ENCODE results near the gene MAGED2. TPM values are rescaled to one million over a fixed set of nuclear protein-coding genes. Genes with fewer than 3 reads are reported as not detected.

The MAGED2 gene
- total and polyA plus RNA-seq, 10 of the 15 experiments (the other 5 are each of a cell fraction or from before 2014, with no cell fraction given): 25.6 to 47.8 (median 38.4) TPM

DNA sequence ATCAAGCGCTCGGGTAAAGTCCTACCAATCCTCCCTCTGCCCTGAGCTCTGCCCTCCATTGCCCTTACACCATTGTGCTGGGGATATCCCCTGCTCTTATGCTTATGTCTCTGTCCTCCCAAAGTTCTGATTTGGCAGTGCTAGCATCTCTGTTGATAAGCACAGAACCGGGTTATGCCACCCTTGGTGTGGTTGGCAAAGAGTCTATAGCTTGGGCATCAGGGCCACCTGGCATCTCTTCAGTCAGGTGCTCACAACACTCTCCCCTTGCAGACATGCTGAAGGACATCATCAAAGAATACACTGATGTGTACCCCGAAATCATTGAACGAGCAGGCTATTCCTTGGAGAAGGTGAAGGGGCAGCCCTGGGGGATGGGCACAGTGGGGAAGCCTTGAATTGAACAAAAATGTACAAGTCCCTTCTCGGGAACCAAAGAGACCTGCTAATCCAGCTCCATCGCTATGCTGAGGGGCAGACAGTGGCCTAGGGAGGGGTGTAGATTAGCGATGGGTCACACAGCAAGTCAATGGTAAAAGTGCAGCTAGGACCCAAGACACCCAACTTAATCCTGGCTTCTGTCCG is 3.8 kb downstream of the MAGED2 start (continued):
- no peak for TF ChIP-seq MYC (IDR thresholded peaks at IDR 0.05; ENCODE audit: insufficient read depth, insufficient read length, insufficient replicate concordance, low read length, severe bottlenecking)
- no peak for TF ChIP-seq MEF2B (IDR thresholded peaks at IDR 0.05; ENCODE audit: partially characterized antibody, poor library complexity, severe bottlenecking)
- no peak for TF ChIP-seq JUND (IDR thresholded peaks at IDR 0.05; ENCODE audit: low read depth, low read length)
- TF ChIP-seq, protein P1, sequence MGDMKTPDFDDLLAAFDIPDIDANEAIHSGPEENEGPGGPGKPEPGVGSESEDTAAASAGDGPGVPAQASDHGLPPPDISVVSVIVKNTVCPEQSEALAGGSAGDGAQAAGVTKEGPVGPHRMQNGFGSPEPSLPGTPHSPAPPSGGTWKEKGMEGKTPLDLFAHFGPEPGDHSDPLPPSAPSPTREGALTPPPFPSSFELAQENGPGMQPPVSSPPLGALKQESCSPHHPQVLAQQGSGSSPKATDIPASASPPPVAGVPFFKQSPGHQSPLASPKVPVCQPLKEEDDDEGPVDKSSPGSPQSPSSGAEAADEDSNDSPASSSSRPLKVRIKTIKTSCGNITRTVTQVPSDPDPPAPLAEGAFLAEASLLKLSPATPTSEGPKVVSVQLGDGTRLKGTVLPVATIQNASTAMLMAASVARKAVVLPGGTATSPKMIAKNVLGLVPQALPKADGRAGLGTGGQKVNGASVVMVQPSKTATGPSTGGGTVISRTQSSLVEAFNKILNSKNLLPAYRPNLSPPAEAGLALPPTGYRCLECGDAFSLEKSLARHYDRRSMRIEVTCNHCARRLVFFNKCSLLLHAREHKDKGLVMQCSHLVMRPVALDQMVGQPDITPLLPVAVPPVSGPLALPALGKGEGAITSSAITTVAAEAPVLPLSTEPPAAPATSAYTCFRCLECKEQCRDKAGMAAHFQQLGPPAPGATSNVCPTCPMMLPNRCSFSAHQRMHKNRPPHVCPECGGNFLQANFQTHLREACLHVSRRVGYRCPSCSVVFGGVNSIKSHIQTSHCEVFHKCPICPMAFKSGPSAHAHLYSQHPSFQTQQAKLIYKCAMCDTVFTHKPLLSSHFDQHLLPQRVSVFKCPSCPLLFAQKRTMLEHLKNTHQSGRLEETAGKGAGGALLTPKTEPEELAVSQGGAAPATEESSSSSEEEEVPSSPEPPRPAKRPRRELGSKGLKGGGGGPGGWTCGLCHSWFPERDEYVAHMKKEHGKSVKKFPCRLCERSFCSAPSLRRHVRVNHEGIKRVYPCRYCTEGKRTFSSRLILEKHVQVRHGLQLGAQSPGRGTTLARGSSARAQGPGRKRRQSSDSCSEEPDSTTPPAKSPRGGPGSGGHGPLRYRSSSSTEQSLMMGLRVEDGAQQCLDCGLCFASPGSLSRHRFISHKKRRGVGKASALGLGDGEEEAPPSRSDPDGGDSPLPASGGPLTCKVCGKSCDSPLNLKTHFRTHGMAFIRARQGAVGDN (IDR thresholded peaks at IDR 0.05): no peak
- TF ChIP-seq STAT1 (conservative IDR thresholded peaks at IDR 0.05): no peak
- TF ChIP-seq CREM (IDR thresholded peaks at IDR 0.05; ENCODE audit: low read depth): no peak
- TF ChIP-seq SPI1 (IDR thresholded peaks at IDR 0.05; ENCODE audit: borderline replicate concordance, insufficient read depth, low read depth, low read length): no peak
- TF ChIP-seq DPF2 (IDR thresholded peaks at IDR 0.05): no peak
- no peak for TF ChIP-seq CHD1 (IDR thresholded peaks at IDR 0.05; ENCODE audit: low read depth, low read length)
- no peak for TF ChIP-seq NR2C2 (IDR thresholded peaks at IDR 0.05; ENCODE audit: borderline replicate concordance, control insufficient read depth, insufficient read length, low read depth)
- no peak for TF ChIP-seq ESRRA (IDR thresholded peaks at IDR 0.05; ENCODE audit: low read length)

Data from GM12878 (cell line).